Fibroblast of lung (primary cell): ENCODE results near the gene AGBL1.

ENCODE experiments used
- EZH2 ChIP-seq: IDR thresholded peaks from 2 replicates; pipeline ENCODE4 v1.5.1; 2012; ENCODE audit warnings: low read length, control low read depth, mild to moderate bottlenecking; ENCODE audit errors: missing control alignments
- TF ChIP-seq, protein P1 (sequence below), 2 donors: IDR thresholded peaks in 1 of 2; conservative IDR thresholded peaks in 1 of 2; 1 replicate in 1 of 2; 2 replicates in 1 of 2; pipeline ENCODE4 v1.5.1; 2011 to 2012; ENCODE audit warnings: low read length in 2 of 2, control low read depth in 1 of 2, inconsistent platforms in 1 of 2, low read depth in 1 of 2, mild to moderate bottlenecking in 1 of 2

DNA sequence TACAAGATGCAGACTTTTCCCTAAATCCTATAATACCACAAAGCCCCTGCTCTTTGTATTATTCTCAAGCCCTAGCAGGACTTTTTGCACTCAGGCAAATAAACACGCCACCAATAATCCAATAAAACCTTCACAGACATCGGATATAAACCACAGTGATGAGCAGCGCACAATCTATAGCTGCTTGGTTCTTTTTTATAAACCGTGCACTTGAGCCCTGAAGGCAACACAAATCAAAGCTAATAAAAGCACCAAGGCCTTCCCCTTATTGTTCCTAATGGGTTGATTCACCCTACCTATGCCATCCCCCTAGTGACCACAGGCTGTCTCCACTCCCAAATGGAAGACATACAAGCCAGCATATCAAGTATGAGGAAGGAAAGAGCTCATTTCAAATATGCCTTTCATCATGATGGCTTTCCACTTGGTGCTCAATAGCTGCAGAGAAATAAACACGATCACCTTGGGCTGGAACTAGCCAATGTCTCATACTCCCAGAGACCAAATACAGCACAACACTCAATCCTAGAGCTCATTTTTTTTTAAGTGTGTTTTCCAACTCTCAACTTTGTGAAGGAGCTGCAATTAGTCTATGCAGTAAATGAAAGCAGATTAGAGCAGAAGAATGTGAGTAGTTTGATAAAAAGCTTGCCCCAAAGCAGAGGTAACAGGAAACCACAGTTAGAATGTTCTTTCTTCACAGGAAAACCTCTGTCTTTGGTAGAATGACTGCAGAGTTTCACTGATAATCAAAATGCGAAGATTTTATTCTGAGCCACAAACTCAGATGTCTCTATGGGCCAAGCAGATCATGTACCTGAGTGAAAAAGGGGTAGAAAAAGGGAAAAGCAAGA lies 573.9 kb downstream of the AGBL1 start:
- TF ChIP-seq, protein P1, sequence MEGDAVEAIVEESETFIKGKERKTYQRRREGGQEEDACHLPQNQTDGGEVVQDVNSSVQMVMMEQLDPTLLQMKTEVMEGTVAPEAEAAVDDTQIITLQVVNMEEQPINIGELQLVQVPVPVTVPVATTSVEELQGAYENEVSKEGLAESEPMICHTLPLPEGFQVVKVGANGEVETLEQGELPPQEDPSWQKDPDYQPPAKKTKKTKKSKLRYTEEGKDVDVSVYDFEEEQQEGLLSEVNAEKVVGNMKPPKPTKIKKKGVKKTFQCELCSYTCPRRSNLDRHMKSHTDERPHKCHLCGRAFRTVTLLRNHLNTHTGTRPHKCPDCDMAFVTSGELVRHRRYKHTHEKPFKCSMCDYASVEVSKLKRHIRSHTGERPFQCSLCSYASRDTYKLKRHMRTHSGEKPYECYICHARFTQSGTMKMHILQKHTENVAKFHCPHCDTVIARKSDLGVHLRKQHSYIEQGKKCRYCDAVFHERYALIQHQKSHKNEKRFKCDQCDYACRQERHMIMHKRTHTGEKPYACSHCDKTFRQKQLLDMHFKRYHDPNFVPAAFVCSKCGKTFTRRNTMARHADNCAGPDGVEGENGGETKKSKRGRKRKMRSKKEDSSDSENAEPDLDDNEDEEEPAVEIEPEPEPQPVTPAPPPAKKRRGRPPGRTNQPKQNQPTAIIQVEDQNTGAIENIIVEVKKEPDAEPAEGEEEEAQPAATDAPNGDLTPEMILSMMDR (conservative IDR thresholded peaks at IDR 0.05 in 1 of 2, IDR thresholded peaks at IDR 0.05 in 1 of 2; ENCODE audit: low read depth in 1 of 2, low read length in 2 of 2), result no peak
- TF ChIP-seq EZH2, result no peak
